ENCODE data around the gene IQSEC1. TPM values are rescaled to one million over a fixed set of nuclear protein-coding genes. Genes with fewer than 3 reads are reported as not detected.

The IQSEC1 gene
- total RNA-seq, 1 experiment from 2014 or later: 28.1 TPM

DNA sequence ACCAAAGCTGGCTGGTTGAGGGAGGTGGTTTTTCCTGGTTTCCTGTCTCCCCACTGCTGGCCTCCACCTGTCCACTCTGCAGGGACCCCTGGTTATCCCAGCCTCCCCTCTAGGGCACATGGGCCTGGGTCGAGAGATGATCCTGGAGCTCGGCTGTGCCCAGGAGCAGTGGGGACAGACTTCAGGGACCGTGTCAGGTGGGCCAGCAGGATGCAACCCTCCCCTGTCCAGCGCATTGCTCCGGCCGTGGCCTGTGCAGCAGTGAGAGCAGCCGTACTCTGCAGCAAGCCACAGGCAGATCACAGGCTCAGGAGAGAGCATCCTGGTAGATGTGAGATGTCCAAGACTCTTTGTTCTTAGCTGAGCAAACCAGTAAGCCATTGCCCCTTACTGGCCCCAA is 139.3 kb downstream of the IQSEC1 start:
- H3K4me2 ChIP-seq (ENCODE audit: low read length): no peak overlapping the region
- H3K9me3 ChIP-seq (ENCODE audit: control insufficient read depth in 1 of 2, insufficient read depth in 1 of 2, low read depth in 1 of 2, low read length in 2 of 2): no peaks in the 10 kb centered on the region
- RAD21 ChIA-PET (ENCODE audit: low non-redundant PET in 1 of 2, low total read pairs in 2 of 2, uncharacterized antibody in 2 of 2, unreplicated experiment in 2 of 2): no interaction called here
- CTCF ChIA-PET: no interaction called here
- no peak overlapping the region for H2AFZ ChIP-seq (ENCODE audit: low read depth, low read length, poor library complexity, severe bottlenecking)
- no TSS peak for BruUV-seq (replicated peaks)
- H3K4me1 ChIP-seq (ENCODE audit: control insufficient read depth in 1 of 2, insufficient read depth in 2 of 2, low read length in 2 of 2): no peaks in the 10 kb centered on the region
- no peaks in the 10 kb centered on the region; the same call in 1 of the 2 replicates for H3K79me2 ChIP-seq (ENCODE audit: insufficient read depth, low read length)
- no peaks in the 10 kb centered on the region for H3K9me2 ChIP-seq (ENCODE audit: insufficient read depth)
- no peak for DNase-seq (ENCODE audit: low read depth, low spot score)
- ATAC-seq: no peak
- no peaks in the 10 kb centered on the region for H4K20me1 ChIP-seq (ENCODE audit: insufficient read depth)
- intact Hi-C loops (cut with micrococcal nuclease): no loop called here
- TF ChIP-seq ZFX (IDR thresholded peaks at IDR 0.05): no peak
- TF ChIP-seq ELF1 (IDR thresholded peaks at IDR 0.05; ENCODE audit: borderline replicate concordance, low read depth): no peak
- no peak for TF ChIP-seq SRF (IDR thresholded peaks at IDR 0.05; ENCODE audit: low read depth)
- no peak for TF ChIP-seq SP1 (IDR thresholded peaks at IDR 0.05; ENCODE audit: low read depth)
- TF ChIP-seq EZH2 (IDR thresholded peaks at IDR 0.05): no peak
- TF ChIP-seq, protein P1, sequence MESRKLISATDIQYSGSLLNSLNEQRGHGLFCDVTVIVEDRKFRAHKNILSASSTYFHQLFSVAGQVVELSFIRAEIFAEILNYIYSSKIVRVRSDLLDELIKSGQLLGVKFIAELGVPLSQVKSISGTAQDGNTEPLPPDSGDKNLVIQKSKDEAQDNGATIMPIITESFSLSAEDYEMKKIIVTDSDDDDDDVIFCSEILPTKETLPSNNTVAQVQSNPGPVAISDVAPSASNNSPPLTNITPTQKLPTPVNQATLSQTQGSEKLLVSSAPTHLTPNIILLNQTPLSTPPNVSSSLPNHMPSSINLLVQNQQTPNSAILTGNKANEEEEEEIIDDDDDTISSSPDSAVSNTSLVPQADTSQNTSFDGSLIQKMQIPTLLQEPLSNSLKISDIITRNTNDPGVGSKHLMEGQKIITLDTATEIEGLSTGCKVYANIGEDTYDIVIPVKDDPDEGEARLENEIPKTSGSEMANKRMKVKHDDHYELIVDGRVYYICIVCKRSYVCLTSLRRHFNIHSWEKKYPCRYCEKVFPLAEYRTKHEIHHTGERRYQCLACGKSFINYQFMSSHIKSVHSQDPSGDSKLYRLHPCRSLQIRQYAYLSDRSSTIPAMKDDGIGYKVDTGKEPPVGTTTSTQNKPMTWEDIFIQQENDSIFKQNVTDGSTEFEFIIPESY (IDR thresholded peaks at IDR 0.05; ENCODE audit: extremely low read depth, insufficient replicate concordance, low read length): no peak
- TF ChIP-seq, protein P2, sequence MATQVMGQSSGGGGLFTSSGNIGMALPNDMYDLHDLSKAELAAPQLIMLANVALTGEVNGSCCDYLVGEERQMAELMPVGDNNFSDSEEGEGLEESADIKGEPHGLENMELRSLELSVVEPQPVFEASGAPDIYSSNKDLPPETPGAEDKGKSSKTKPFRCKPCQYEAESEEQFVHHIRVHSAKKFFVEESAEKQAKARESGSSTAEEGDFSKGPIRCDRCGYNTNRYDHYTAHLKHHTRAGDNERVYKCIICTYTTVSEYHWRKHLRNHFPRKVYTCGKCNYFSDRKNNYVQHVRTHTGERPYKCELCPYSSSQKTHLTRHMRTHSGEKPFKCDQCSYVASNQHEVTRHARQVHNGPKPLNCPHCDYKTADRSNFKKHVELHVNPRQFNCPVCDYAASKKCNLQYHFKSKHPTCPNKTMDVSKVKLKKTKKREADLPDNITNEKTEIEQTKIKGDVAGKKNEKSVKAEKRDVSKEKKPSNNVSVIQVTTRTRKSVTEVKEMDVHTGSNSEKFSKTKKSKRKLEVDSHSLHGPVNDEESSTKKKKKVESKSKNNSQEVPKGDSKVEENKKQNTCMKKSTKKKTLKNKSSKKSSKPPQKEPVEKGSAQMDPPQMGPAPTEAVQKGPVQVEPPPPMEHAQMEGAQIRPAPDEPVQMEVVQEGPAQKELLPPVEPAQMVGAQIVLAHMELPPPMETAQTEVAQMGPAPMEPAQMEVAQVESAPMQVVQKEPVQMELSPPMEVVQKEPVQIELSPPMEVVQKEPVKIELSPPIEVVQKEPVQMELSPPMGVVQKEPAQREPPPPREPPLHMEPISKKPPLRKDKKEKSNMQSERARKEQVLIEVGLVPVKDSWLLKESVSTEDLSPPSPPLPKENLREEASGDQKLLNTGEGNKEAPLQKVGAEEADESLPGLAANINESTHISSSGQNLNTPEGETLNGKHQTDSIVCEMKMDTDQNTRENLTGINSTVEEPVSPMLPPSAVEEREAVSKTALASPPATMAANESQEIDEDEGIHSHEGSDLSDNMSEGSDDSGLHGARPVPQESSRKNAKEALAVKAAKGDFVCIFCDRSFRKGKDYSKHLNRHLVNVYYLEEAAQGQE (IDR thresholded peaks at IDR 0.05; ENCODE audit: low read depth): no peak
- no peak overlapping the region for H3K4me3 ChIP-seq (replicated peaks in 1 of 2; ENCODE audit: low read depth in 1 of 2, low read length in 2 of 2)
- no peak overlapping the region for H3K27ac ChIP-seq (ENCODE audit: low read depth, low read length)
- POLR2A ChIA-PET: no interaction called here
- H3K36me3 ChIP-seq (ENCODE audit: control insufficient read depth in 1 of 2, insufficient read depth in 2 of 2, low read length in 2 of 2): no peaks in the 10 kb centered on the region; a peak in 1 of 4 replicates
- no peak overlapping the region for H3K9ac ChIP-seq (ENCODE audit: low read length)
- no peaks in the 10 kb centered on the region for H3K27me3 ChIP-seq (ENCODE audit: insufficient read depth, low read length)
